Umbilical cord (tissue), 2 donors: ENCODE data around the gene RASAL2. TPM values are rescaled to one million over a fixed set of nuclear protein-coding genes. Genes with fewer than 3 reads are reported as not detected.

Source experiments
- DNase-seq: peaks from one replicate; pipeline ENCODE4 v3.0.0-alpha.2; 2015; ENCODE audit warnings: low spot score
- total RNA-seq: library from RNA; depleted of rRNA; stranded (reverse); fragments of >200 nt; gene quantifications from one replicate; pipeline ENCODE4 v1.2.3, GENCODE V29; 2014; ENCODE audit warnings: low replicate concordance; ENCODE audit not compliant: insufficient read depth

RASAL2 gene
- total RNA-seq, 1 donor from 2014 or later: 40.7 TPM

DNA sequence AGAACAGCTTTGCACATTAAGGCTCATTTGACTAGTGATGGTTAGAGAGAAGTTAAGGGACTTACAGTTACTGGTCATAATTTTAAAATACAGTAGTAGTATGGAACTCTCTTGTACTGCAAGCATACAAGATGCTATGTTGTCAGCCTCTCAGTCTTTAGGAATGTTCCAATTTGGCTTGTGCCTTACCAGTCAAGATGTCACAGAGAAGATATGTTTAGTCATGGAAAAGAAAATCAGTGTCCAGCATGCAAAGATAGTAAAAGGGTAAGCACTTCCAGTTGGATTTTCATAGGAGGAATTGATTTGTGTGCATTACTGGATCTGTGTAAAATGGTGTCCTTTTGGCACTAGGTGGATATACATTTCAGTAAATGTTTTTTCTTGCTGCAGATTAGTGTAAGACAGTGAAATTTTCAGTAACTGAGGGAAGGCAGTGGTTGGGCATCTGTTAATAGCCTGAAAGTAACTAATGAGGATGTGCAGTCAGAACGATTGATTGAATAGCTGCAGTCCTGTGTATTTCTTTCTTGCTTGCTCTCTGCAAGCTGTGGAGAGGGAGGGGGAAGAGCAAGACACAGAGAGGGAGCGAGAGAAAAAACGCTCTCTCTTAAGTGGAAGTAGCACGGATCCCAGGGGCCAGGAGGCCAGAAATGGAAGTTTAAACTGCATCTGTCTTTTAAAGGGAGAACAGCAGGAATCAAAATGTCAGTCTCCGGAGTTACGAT, 294.7 kb downstream of the RASAL2 start:
- peak; percentile 82 for DNase-seq

DNA sequence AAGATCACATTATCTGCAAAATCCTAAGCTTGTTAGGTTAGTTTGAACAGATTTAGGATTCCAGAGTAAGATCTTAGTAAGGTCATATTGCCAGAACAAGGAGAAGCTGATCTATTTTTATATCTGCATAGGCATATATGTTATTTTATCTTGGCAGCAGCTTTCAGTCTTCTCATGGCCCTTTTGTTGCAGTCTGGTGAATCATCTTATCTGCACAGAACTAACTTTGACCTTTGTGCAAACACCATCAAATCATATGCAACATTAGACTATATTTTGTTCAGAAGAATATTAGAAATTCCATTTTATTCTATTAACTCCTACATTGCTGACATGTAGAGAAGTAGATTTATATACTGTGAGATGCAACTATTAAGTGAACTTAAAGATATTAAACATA, 295.5 kb downstream of the RASAL2 start:
- peak; percentile 77 for DNase-seq

GRCh38 chr1:178390280-178390679, 296.4 kb downstream of the RASAL2 start:
- peak; percentile 52 for DNase-seq

GRCh38 chr1:178393370-178393769, 299.5 kb downstream of the RASAL2 start:
- DNase-seq: no peak

- DNase-seq: no peak
These were observed 302.9 kb downstream of the RASAL2 start for GRCh38 chr1:178396789-178397188.

DNA sequence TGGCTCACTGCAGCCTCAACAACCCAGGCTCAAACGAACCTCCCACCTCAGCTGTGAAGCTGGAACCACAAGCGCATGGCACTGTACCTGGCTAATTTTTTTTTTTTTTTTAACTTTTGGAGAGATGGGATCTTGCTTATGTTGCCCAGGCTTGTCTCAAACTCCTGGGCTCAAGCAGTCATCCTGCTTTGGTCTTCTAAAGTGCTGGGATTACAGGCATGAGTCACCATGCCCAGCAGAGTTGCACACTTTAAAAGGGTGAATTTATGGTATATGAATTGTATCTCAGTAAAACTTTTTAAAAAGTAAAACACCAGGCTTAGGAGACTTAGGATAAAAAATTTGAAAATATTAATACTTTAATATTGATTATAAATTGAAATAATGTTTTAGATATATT, 303.8 kb downstream of the RASAL2 start:
- peak; percentile 72 for DNase-seq

DNA sequence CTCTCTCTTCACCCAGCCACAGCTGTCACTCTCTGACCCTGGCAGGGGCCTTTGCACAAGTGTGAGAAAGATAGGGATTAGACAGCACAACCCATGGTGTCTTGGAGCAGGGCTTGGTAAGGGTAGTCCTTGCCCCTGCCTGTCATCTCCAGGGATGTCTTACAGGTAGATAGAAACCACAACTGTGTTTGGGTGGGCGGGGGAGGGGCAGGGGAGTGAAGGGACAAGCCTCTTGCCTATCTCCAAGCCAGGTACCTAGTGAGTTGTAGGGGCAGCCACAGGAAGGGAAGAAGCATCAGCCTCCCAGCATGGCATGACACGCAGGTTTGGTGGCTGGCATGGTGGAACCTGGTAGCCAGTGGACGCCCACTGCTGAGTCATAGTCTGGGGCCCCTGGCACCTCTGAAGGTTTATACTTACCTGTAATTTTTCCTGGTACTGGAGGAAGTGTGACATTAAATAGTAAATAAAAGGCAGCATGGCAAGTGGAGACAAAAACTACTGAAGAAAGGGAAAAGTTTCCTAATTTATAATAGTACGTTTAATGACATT, 305.3 kb downstream of the RASAL2 start:
- DNase-seq: no peak

DNA sequence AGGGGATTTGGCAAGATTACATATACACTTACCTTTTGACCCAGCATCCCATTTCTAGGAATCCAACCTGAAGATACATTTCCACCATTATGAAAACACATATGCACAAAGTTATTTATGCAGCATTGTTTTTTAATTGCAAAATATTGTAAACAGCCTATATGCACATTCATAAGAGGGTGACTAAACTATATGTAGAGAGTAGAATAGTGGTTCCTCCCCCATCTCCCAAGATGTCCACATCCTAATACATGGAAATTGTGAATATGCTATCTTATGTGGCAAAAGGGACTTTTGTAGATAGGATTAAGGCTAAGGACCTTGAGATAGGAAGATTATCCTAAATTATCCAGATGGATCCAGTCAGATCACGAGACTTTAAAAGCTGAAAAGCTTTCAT, 311.2 kb downstream of the RASAL2 start:
- DNase-seq: peak; percentile 31

GRCh38 chr1:178407215-178407614, 313.3 kb downstream of the RASAL2 start:
- DNase-seq: no peak

DNA sequence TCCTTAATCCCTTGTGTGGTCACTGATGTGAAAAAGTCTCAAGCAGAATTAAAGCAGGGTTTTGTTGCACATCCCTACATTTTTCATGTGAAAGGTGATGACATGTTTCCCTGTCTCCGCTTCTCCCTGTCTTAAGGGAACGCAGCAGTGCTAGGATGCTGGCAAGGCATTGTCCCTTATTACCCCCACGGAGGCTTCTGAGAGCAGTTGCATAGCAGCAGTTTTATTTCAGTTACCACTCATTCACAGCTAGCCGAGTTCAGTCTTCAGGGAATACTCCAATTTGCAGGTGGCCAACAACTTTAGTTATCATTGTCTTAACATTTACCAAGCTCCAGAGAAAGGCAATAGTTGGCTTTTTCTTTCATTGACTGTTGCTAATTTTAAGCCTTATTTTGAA, 313.8 kb downstream of the RASAL2 start:
- no peak for DNase-seq

DNA sequence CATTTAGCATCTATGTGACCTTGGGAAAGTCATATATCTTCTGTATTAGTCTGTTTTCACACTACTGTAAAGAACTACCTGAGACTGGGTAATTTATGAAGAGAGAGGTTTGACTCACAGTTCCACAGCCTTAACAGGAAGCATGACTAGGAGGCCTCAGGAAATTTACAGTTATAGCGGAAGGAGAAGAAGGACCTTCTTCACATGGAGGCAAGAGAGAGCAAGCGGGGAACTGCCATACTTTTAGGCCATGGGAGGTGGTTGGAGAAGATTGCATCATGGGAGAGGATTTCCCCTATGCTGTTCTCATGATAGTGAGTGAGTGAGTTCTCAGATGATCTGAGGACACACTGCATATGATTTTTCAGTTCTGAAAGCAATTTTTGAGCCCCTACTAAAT, 315.0 kb downstream of the RASAL2 start:
- DNase-seq: no peak

- no peak for DNase-seq
These were observed 315.6 kb downstream of the RASAL2 start for GRCh38 chr1:178409541-178409940.

- DNase-seq: no peak
These were observed 318.0 kb downstream of the RASAL2 start for GRCh38 chr1:178411756-178412399.

DNA sequence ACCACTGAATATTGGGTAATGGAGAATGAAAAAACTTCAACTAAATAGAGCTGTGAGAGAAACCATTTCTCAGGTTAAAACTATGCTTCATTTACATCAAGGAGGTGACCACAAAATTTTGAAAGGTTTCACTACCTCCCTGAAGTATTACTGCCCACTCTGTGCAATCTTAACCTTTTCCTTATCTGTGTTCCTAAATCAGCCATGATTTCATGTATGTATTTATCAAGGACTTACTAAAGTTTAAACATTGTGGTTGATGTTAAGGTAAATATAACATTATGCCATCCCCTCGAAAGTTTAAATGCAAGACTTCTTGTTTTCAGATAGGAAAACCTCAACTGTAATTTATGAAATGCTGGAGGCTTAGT, 318.5 kb downstream of the RASAL2 start:
- DNase-seq: no peak

DNA sequence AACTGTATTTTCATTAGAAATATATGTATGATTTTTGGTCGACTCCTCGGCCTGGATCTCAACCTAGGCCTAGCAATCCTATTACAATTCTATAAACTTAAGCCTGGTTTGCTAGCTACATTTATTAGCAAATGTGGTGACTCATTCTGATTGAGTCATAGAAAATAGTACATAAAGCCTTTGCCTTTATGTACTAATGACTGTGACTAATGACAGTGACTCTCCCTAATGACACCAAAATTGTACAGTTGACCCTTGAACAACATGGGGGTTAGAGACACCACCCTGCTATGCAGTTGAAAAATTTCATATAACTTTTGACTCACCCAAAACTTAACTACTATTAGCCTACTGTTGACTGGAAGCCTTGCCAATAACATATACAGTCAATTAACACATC, 324.0 kb downstream of the RASAL2 start:
- DNase-seq: no peak

DNA sequence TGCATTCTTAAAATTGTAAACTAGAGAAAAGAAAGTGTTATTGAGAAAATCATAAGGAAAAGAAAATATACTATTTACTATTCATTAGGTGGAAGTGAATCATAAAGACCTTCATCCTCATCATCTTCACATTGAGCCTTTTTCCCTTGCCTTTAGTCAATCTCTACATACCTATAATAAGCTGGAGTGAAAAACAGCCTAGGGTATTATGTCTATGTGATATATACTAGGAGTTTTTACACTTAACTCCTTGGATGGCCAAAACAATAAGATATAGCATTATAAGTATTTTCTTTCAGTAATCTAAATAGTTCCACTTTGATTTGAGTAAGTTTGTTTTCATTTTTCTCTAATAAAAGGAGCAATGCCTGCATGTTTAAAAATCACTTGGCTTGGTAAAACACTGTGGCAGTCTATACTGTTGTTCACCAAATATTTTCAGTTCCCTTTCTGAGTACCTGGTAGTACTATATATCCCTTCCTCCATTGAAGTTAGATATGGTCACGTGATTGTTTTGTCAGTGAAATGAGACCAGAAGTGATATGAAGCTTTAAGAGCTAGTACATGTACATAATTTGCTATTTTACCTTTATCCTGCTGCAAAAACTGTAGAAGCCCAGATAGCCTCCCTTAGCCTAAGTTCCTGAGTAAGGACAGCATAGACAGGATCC, 324.5 kb downstream of the RASAL2 start:
- no peak for DNase-seq

- DNase-seq: peak; percentile 43
These were observed 340.5 kb downstream of the RASAL2 start for GRCh38 chr1:178434360-178434759.

DNA sequence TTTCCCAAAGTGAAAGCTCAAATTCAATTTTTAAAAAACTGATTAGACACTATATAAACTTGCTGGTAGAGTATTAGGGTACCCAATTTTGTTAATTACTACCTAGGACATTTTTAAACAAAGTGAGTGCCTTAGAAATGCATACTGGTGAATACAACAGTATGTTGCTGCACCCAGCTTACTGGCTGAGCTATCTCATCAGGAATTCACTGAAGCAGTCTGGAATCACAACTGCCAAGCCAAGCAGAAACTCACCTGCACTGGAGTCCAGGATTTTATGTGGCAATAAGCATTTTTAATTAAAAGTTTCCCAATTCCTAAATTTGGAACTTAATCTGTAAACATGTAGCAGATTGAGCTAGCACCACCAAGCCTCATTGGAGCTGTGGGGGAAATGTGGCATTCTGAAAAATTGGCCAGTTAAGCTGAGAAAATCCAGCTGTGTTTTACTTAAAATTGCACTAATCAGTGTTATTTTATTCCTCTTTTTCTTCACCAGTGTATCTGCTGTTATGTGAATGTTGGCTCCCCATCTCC, 341.1 kb downstream of the RASAL2 start:
- DNase-seq: peak; percentile 10

DNA sequence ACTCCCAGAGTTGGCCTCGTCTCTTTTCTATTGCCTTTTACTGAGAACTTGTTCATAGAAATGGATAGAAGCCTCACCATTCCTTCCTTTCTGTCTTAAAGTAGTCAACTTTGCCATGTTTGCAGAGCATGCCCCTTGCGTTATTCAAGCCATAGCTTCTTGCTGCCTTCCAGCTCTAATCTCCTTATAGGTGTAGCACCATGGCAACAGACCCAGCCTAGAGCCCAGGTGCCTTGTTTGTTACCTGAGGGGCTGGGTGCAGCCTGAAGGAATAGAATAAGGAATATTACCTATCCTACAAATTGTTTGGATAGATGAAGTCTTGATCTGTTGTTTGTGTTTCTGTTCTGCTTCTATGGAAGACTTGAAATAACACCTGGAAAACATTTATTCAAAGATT, 343.0 kb downstream of the RASAL2 start:
- DNase-seq: no peak

DNA sequence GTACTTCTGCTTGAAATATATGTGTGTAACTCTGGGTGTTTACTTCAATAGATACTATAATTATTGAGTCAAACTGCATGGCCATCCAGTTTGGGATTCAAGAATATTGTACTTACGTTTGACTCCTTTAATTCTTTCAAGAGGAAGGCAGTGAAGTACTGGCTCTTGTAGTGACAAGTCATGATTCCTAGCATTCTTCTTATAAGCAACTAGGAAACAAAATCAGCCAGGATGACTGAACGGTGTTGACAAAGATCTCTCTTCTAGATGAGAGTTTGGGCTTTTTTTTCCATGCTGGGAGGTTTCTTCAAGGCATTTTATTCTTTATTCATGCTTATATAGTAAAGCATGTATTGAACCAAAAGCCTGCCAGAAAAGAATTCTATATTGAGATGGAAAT, 344.5 kb downstream of the RASAL2 start:
- DNase-seq: peak; percentile 28

GRCh38 chr1:178442925-178443324, 349.0 kb downstream of the RASAL2 start:
- no peak for DNase-seq

DNA sequence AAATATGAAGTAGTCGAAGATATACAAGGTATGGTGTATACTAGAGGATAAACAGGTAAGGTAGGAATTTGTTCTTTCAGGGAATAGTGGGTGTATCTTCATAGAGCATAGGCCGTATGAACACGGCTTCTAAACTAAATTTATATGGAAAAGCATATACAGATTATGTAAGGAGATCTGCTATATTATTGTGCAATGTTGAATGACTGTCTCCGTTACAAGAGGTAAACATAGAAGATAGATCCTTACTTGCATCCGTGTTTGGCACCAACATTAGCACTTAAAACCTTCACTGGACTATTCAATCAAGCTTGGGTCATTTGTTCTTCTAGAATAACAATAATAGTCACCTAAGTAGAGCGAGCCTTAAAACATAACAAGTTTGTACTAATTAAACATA, 357.0 kb downstream of the RASAL2 start:
- no peak for DNase-seq
